GM19238 (cell line): ENCODE results near the gene PNKD.

Experiments used
- DNase-seq: peaks from one replicate; pipeline ENCODE4 v3.0.0; 2011; ENCODE audit warnings: low spot score; ENCODE audit not compliant: insufficient read length

Gene PNKD

GRCh38 chr2:218269900-218270720 lies at the start of gene PNKD, which contains the start of gene AAMP:
Gene PNKD (plus strand): TSS chr2:218270519. CDS start chr2:218270536, 17 bp downstream.
Gene AAMP (minus strand): TSS chr2:218270137. CDS start chr2:218270086, 51 bp downstream.
- DNase-seq: peak; percentile 98

GRCh38 chr2:218221000-218221399 lies 49.3 kb upstream of the PNKD start:
- no peak for DNase-seq

GRCh38 chr2:218223046-218223445 lies 47.3 kb upstream of the PNKD start:
- DNase-seq: no peak

GRCh38 chr2:218224186-218224585 lies 46.1 kb upstream of the PNKD start:
- no peak for DNase-seq

- DNase-seq: no peak
Measured at GRCh38 chr2:218226903-218227302, 43.4 kb upstream of the PNKD start.

GRCh38 chr2:218228366-218229090 lies 41.8 kb upstream of the PNKD start:
- DNase-seq: no peak

- DNase-seq: peak; percentile 29
Measured at GRCh38 chr2:218229239-218229638, 41.1 kb upstream of the PNKD start.

GRCh38 chr2:218229851-218230250 lies 40.5 kb upstream of the PNKD start:
- DNase-seq: no peak

- DNase-seq: no peak
Measured at GRCh38 chr2:218230882-218231281, 39.4 kb upstream of the PNKD start.

GRCh38 chr2:218233543-218233942 lies 36.8 kb upstream of the PNKD start:
- DNase-seq: no peak

- DNase-seq: no peak
Measured at GRCh38 chr2:218234521-218234920, 35.8 kb upstream of the PNKD start.

- no peak for DNase-seq
Measured at GRCh38 chr2:218235017-218235416, 35.3 kb upstream of the PNKD start.

- DNase-seq: no peak
Measured at GRCh38 chr2:218236829-218237228, 33.5 kb upstream of the PNKD start.

- DNase-seq: no peak
Measured at GRCh38 chr2:218238887-218239286, 31.4 kb upstream of the PNKD start.

- DNase-seq: no peak
Measured at GRCh38 chr2:218244204-218244603, 26.1 kb upstream of the PNKD start.

GRCh38 chr2:218244665-218245064 lies 25.7 kb upstream of the PNKD start:
- no peak for DNase-seq

- DNase-seq: no peak
Measured at GRCh38 chr2:218245214-218245613, 25.1 kb upstream of the PNKD start.

- DNase-seq: no peak
Measured at GRCh38 chr2:218249691-218250090, 20.6 kb upstream of the PNKD start.

GRCh38 chr2:218252509-218253231 lies 17.6 kb upstream of the PNKD start:
- DNase-seq: no peak

GRCh38 chr2:218253232-218253625 lies 17.1 kb upstream of the PNKD start:
- no peak for DNase-seq

- DNase-seq: no peak
Measured at GRCh38 chr2:218255446-218255845, 14.9 kb upstream of the PNKD start.
